GM19455 (cell line): ENCODE results near the gene MGMT.
"Not testable (repeated sequence)": the region's sequence is repeated elsewhere in the genome, so short reads cannot be mapped to it uniquely, and the experiment has no call there.

Source experiments
- ATAC-seq: cut with Tn5 transposase; IDR thresholded peaks from one replicate; pipeline ENCODE4 v1.9.1; 2021; ENCODE audit not compliant: unreplicated experiment

MGMT gene

DNA sequence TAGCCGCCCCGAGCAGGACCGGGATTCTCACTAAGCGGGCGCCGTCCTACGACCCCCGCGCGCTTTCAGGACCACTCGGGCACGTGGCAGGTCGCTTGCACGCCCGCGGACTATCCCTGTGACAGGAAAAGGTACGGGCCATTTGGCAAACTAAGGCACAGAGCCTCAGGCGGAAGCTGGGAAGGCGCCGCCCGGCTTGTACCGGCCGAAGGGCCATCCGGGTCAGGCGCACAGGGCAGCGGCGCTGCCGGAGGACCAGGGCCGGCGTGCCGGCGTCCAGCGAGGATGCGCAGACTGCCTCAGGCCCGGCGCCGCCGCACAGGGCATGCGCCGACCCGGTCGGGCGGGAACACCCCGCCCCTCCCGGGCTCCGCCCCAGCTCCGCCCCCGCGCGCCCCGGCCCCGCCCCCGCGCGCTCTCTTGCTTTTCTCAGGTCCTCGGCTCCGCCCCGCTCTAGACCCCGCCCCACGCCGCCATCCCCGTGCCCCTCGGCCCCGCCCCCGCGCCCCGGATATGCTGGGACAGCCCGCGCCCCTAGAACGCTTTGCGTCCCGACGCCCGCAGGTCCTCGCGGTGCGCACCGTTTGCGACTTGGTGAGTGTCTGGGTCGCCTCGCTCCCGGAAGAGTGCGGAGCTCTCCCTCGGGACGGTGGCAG is at the start of gene MGMT:
Gene MGMT, plus strand, starts transcription at position 539 of the 656 bp plus-strand sequence.
- peak; percentile 92 for ATAC-seq

DNA sequence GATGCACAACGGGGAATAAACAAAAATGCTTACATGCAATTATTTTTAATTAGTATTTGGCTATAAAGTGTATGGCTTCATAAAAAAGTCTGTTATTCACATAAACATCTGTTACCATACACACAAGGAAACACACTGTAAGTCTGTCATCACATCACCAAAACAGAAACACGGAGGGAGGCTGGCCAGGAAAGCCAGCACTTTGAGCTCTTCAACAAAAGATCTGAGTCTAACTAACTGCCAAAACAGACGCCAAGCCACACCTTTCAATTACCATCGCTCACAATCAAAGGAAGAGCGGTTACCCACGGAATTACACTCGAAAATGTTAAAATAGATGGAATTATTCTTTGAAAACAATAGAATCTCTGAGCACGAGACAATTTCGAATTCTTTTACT is 49.2 kb upstream of the MGMT start:
- ATAC-seq = no peak

DNA sequence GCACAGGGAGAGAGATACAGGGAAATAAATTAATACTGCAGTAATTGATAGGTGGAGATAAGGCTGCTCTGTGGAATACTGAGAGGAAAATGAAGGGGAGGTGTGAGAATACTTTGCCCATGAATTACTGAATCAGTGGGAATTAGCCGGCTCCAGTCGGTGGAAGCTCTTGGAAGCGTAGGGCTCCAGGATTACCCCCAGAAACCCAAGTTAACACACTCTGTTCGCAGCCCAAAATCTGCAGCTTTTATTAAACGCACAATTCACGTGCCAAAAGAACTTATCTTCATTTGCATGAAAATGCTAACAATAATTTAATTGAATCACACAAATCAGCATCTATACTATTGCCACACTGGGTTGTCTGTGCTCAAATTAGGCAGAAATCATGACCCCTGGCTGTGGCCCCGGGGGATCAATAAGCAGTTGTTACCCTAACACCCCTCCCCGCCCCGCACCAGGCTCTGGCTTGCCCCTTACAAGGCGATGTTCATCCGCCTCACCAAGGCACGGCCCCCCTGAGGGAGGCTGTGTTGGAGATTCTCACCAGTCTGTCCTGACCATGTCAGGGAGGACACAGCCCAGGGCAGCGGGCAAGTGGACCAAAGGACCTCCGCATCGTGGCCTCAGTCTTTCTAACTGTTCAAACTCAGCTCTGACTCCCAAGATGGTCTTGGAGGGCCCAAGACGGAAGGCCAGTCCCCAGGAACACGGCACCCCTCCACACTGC is 48.4 kb upstream of the MGMT start:
- no peak for ATAC-seq

DNA sequence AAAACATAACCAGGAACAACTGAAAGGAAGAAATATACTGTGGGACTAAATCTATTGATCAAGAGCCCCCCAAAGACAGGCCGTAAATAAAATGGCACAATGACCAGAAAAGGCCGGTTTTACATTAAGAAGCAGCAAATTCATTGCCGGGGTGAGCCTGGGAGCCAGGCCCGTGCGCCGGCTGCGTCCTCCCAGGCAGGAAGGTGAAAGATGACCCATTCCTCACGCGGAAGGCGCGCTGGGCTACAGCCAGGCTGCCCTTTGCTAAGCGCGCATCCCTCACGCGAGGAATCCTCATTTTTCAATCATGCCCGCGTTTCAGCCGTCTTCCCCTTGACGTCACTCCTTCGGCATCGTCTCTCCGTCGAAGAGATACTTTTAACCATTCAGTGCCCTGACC is 47.6 kb upstream of the MGMT start:
- no peak for ATAC-seq

DNA sequence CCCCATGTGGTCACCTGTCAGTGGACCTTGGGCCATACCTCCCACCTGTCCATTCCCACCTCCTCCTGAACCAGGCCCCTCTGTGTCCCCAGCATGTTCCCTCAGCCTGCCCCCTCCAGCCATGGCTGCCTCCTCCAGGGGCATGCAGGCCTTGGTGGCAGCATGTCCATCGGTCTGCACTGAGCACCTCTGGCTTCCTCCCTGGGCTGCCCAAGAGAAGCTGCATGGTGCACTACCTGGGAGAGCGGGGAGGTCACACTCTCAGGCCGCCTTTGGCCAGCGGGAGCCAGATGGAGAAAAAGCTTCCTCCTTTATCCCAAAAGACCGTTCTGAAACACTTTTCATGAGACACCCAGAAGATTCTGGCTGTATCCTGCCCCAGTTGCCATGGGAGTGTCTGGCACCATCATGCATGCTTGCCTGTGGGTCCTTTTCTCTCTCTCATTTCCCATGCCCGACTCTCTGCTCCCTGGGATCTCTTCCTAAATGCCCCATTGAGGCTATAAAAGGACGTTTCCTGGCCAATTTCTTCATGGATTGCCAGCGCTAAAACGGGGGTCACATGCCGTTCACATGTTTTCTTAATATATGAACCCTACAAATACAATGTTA is 45.5 kb upstream of the MGMT start:
- ATAC-seq = no peak

DNA sequence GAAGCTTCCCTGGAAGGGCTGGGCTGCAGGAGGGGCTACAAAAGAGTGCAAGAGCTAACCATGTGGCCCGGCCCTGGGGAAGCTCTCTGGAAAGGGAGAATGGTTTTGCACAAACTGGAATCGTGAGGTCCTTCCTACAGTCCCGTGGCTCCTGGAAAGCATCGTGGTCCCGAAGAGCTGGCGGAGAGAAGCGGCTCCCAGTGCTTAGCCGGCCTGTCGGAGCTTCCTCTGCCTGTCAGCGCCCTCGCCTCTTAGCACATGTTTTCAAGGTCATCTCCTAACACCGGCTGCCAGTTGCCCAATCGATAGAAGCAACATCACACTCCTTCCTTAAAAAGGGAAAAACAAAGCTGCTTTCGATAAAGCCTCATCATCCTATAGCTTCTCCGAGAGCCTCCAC is 42.1 kb upstream of the MGMT start:
- ATAC-seq = no peak

DNA sequence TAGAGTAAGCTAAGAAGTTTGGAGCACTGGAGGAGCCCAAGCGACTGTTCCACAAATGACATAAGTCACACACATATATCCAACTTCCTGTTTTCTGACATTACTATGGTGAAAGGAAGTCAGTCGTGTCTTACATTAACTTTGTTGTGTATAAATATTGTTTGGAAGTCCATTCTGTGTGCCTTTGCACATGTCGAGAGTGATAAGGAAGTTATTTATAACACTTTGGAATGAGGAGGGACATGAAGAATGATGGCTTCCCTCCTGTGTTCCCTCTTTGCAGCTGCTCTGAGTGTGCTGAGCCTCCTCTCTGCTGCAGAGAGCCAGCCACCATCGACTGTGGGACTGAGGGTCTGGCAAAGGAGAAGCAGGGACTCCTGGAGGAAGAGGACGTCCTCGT is 40.4 kb upstream of the MGMT start:
- ATAC-seq = no peak

DNA sequence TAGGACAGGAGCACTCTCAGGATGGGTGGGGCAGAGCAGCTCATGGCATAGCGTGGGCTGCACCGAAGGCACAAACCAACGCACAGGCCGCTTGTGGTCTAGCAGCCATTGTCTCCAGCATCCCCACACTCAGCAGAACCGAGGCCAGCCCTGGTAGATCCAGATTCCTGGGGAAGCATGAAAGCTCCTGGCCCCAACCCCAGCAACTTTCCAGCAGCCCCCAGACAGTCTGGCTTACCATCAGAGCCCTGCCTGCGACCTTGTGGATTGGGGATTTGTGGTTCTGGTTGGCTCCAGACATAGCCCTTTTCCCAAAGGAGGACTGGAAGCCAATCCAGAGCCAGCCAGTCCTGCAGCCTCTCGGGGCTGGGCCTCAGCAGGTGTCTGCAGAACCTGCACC is 33.8 kb upstream of the MGMT start:
- no peak for ATAC-seq

DNA sequence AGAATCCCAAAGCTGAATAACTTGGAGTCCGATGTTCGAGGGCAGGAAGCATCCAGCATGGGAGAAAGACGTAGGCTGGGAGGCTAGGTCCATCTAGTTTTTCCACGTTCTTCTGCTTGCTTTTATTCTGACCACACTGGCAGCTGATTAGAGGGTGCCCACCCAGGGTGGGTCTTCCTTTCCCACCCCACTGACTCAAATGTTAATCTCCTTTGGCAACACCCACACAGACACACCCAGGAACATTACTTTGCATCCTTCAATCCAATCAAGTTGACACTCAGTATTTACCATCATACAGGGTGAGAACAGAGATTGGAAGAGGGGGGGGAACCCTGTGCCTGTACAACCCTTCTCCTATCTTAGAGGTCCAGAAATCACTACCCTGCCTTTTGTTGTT is 31.3 kb upstream of the MGMT start:
- ATAC-seq = not testable (repeated sequence)

DNA sequence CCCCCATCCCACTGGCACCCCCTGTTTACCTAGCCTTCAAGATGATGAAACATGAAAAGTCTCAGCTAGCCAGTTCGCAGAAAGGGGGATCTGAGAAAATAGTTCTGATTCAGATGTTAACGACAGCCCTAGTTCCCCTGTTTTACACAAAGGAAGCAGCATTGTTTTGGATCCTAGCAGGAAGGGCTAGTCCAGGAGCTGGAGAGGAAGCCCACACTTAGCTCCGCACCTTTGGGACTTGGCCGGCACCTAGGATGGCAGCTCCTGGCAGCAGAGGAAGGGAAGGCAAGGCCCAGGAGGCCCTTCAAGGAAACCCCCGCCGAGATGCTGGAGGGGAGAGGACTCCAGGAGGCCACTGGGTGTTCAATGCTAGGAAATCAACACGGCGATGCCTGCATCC is 29.0 kb upstream of the MGMT start:
- no peak for ATAC-seq

DNA sequence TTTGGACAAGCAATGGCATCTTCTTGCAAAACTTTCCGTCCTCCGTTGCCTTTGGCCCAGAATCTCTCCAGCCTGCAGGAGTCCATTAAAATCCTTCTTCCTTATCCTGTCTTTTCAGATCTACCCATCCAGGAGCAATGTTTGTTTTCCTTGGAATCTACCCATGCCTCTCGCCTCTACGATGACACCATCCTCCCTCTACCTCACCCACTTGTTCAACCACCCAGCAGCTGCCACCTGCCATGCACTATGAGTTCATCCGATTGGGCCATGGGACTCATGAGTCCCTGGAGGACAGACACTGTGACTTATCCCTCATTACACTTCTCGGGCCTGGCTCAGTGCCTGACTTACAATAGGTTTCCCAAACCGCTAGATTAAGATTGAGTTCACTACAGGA is 26.8 kb upstream of the MGMT start:
- ATAC-seq = no peak

DNA sequence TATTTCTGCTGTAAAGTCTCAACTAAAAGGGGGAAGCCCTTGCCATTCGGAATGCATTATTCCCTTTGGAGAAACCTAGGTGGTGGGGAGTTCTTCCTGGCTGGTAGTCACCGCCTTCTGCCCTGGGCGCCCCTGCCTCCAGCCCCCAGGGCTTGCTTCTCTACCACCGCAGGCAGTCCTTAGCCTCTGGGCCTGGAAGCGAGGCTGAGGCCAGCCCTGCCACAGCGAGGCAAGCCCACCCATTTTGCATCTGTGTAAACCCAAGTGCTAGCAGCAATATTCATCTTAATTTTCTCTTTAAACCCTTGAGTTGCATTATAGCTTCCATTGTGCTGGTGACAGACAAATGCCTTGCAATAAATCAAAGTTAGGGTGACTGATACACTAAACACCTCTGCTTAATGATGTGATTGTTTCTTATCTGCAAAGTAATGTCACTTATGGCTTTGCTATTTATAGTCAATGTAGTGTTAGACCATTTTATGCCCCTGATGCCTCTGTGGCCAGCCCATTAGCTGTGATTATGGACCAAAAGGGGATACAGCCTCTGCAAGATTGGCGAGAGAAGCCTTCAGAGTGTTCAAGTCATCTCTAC is 26.2 kb upstream of the MGMT start:
- ATAC-seq = no peak

DNA sequence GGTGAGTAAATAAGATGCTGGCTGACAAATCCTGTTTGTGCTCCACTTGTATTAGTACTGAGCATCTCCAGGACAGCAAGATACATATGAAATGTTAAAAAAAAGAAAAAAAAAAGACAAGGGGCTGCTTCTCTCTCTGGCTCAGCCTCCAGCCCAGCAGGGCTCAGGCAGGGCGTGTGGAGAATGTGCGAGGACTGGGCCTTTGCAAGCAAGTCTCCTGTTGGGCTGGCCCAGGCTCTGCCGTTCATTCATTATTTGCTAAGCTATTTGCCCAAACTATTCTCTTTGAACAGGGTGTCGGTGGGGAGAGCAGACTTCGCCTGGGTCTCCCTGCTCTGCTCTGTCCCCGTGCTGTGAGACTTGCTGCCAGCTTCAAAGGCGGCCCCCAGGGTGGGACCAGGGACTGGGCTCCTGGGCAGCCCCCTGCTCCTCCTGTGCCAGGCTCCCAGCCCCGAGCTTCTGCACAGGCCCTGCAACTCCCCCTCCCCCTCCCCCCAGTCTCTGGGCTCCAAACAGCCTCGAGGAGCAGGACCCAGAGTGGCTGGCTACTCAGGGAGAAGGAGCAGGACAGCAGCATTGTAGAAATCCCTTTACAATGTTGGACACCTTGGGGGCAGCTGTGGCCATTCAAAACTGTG is 25.6 kb upstream of the MGMT start:
- ATAC-seq = no peak

DNA sequence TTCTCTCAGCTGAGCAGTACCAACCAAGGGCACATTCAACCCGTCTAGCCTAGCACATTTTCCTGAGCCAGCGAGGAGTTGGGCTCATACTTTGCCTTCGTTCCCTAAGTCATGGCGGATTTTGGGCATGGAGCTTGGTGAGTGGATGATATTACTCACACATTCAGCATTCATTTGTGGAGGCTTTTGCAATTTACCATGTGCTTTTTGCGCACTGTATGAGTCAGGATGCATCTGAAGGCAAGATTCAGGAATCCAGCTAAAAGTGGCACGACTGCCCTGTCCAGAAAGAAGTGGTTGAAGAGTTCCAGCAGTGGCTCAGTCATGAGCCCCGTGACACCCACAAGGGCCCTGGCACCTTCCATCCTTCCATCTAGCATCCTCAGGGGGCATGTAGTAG is 24.2 kb upstream of the MGMT start:
- ATAC-seq = no peak

DNA sequence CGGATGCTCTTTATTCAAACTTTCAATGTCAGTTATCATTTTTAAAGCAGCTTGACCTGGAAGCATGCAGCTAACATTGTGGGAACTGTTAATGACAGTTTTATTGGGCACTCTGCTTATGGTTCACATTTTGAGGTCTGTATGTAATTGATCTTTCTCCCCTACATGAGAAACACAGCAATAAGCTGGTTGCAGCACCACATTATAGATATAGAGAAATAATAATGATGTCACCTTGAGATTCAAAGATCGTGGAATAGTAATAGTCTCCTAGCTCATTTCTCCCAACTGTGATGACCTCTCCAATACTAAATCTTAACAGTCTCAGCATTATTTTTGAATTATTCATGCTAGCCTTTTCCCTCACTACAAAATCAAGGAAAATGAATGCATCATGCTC is 22.7 kb upstream of the MGMT start:
- no peak for ATAC-seq

DNA sequence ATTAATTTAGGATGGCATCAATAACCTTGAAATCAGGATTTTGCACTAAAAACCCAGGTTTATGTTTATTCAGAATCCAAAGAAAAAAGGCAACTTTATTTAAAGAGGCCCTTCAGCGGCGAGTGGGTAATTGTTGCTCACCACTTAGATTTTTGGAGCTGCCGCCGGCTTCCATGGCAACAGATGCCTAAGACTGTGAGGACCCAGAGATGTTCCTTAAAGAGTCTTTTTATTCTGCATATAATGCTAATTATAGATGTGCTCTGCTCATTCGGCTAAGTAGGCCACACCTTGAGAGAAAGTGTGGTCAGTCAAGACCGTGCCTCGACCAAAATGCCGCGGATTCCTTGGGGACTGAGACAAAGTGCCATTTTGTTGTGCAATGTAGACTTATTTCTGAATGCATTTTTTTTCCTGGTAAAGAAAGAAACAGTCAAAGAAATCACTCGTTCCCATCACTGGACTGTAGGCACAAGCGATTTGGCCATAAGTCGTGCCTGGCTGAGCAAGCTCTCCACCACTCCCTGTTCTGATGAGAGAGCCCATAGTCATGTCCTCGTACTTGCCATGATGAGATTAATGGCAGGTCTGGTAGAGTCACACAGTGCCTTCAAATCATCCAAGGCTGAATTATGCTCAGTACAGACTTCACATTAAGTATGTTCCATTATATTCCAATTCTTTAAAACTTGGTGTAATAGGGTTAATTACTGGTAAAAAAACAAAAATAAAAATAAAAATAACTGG is 21.4 kb upstream of the MGMT start:
- ATAC-seq = no peak

DNA sequence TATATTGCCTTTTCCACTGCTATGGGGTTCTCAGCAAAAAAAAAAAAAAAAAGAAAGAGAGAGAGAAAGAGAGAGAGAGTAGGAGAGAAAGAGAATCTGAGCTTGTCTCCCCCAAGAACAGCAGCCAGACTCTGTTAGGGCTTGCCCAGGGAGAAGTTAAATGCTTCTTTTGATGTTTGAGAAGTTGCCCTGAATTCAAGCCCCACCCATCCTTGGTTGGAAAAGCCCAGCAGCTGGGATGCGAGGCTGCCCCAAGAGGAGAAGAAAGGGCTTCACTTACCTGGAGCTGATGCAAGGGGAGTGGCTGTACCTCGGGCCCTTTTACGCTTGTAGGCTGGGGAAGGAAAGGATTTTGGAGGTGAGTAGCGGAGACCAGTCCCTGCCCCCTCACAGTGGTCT is 20.9 kb upstream of the MGMT start:
- no peak for ATAC-seq

DNA sequence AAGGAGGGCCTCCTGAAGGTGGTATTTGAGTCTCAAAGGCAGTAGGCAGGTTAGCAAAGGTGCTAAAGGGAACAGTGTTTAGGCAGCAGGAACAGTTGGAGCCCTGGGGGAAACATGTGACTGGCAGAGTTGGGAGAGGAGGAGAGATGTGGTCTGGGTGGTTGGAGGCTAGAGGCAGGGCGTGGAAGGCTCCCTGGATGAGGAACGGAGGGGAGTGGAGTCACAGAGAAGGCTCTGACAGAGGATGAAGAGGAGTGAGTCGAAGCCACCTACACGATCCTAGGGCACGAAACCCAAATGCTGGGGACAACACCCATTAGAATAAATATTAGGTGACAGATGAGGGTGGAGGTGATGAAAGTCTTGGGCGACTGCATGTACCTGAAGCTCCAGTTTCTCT is 19.6 kb upstream of the MGMT start:
- no peak for ATAC-seq

DNA sequence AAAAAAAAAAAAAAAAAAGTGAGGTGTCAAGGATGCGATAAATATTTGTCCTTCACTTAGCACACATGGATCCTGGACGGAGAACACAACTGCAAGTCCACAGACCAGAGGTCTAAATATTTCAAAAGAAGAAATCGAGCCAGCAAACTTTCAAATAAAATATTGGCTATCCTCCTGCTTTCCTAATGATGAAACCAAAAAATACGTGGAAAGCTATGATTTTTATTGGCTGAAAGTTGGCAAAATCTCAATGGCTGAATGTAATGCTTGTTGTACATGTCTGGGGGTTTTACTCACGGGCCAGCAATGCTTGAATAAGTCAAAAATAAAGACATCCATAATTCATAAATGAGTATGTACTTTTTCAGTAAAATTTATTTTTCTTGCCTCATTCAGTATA is 19.0 kb upstream of the MGMT start:
- ATAC-seq = no peak

DNA sequence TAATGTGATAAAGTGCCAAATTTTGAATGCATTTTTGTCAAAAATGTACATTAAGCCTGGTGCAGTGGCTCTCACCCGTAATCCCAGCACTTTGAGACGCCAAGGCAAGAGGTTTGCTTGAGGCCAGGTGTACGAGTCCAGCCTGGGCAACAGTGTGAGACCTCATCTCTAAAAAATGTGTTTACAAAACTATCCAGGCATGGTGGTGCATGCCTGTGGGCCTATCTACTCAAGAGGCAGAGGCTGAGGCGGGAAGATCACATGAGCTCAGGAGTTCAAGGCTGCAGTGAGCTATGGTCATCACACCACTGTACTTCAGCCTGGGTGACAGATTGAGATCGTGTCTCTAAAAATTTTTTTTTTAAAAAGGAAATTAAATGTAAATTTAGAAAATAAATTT is 18.5 kb upstream of the MGMT start:
- no peak for ATAC-seq

DNA sequence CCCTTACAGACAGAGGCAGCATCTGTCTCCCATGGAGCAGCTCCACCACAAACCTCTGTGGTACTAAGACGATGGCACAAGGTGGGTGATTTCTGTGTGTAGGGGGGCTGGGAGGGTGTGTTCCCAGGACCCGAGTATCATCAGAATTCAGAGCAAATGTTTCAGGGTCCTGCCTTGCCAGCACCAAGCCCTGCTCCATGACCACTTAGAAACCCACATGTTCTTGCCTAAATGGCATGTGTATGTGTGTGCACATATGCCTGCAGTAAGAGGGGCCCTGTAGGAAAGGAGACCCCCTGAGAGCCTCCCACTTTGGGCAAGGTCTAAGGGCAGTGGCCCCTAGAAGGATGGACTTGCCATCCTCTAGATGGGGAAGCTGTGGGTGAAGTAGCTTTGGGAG is 17.1 kb upstream of the MGMT start:
- no peak for ATAC-seq
